Thoracic aorta (tissue), 2 donors: ENCODE data around the gene ZEB1. TPM values are rescaled to one million over a fixed set of nuclear protein-coding genes. Genes with fewer than 3 reads are reported as not detected.
"Not testable (repeated sequence)": the region's sequence is repeated elsewhere in the genome, so short reads cannot be mapped to it uniquely, and the experiment has no call there.

ENCODE experiments used
- ATAC-seq: fragments of 150-250 bp; one replicate; pipeline ENCODE4 v1.8.0; 2017; ENCODE audit warnings: low read depth; ENCODE audit not compliant: insufficient number of reproducible peaks, low FRiP score
- DNase-seq: peaks from one replicate; pipeline ENCODE4 v3.0.0-alpha.2; 2020; ENCODE audit warnings: low spot score
- H3K27ac ChIP-seq, 2 donors: fragments of 200-600 bp; sonication (generic); 1 replicate in 1 of 2; 2 replicates in 1 of 2; pipeline ENCODE4 v1.5.1; 2016; ENCODE audit warnings: mild to moderate bottlenecking in 2 of 2, moderate library complexity in 2 of 2
- H3K27me3 ChIP-seq: fragments of 200-600 bp; sonication (generic); replicated peaks from 2 replicates; pipeline ENCODE4 v1.6.0; 2016; ENCODE audit warnings: mild to moderate bottlenecking; ENCODE audit not compliant: insufficient read depth
- H3K36me3 ChIP-seq: fragments of 200-600 bp; sonication (generic); one replicate; pipeline ENCODE4 v1.5.1; 2016
- H3K4me1 ChIP-seq, 2 donors: fragments of 200-600 bp; sonication (generic); 1 replicate in 1 of 2; 2 replicates in 1 of 2; pipeline versions ENCODE4 v1.5.1 to v1.6.0; 2016; ENCODE audit warnings: low read depth in 2 of 2, mild to moderate bottlenecking in 1 of 2; ENCODE audit not compliant: control insufficient read depth in 1 of 2
- H3K4me3 ChIP-seq: fragments of 200-600 bp; sonication (generic); 2 replicates; pipeline ENCODE4 v1.5.1; 2016; ENCODE audit warnings: mild to moderate bottlenecking
- H3K9me3 ChIP-seq: fragments of 200-600 bp; sonication (generic); 2 replicates; pipeline ENCODE4 v1.5.1; 2016
- CTCF ChIP-seq: fragments of 200-600 bp; sonication (generic); IDR thresholded peaks from one replicate; pipeline ENCODE4 v1.5.1; 2019; ENCODE audit warnings: antibody characterized with exemption
- total RNA-seq, 2 donors: library from RNA; depleted of rRNA; stranded (reverse); fragments of >200 nt; gene quantifications; one replicate each; pipeline versions ENCODE4 v1.1.0 to v1.2.3, GENCODE V29; 2016

Gene ZEB1
- total RNA-seq, 2 donors from 2014 or later, result 101 to 179 TPM

- no peak overlapping the region for H3K27ac ChIP-seq
- no peak overlapping the region for H3K4me3 ChIP-seq
- no peaks in the 10 kb centered on the region for H3K9me3 ChIP-seq
- H3K36me3 ChIP-seq, result peaks cover 14% of the 10 kb centered on the region
- ATAC-seq, result no peak
- no peak for DNase-seq
- no peak for TF ChIP-seq CTCF
- H3K27me3 ChIP-seq, result no peaks in the 10 kb centered on the region
- H3K4me1 ChIP-seq, result peaks cover 23 to 50% of the 10 kb centered on the region in 2 donors
These were observed 43.1 kb downstream of the ZEB1 start for GRCh38 chr10:31362023-31362641.

GRCh38 chr10:31363696-31364095 is 44.7 kb downstream of the ZEB1 start:
- Histone ChIP-seq H3K36me3 (peaks cover 14% of the 10 kb centered on the region), H3K4me1 (peaks cover 20 to 34% of the 10 kb centered on the region in 2 donors)
- DNase-seq, ATAC-seq, H3K4me3 ChIP-seq, H3K9me3 ChIP-seq, H3K27me3 ChIP-seq, H3K27ac ChIP-seq: not testable (repeated sequence)

GRCh38 chr10:31364238-31364637 is 45.2 kb downstream of the ZEB1 start:
- H3K9me3 ChIP-seq, H3K27ac ChIP-seq, ATAC-seq, H3K27me3 ChIP-seq, DNase-seq, H3K4me3 ChIP-seq: not testable (repeated sequence)
- H3K36me3 ChIP-seq, result peaks cover 14% of the 10 kb centered on the region
- peaks cover 14 to 29% of the 10 kb centered on the region in 2 donors for H3K4me1 ChIP-seq

GRCh38 chr10:31366703-31367102 is 47.7 kb downstream of the ZEB1 start:
- H3K36me3 ChIP-seq, result peaks cover 8% of the 10 kb centered on the region
- no peaks in the 10 kb centered on the region for H3K27me3 ChIP-seq
- DNase-seq (no peak), ATAC-seq (no peak)
- no peak overlapping the region for H3K4me3 ChIP-seq
- TF ChIP-seq CTCF, result no peak
- no peaks in the 10 kb centered on the region for H3K9me3 ChIP-seq
- H3K4me1 ChIP-seq, result peaks cover 3 to 17% of the 10 kb centered on the region in 2 donors
- no peak overlapping the region for H3K27ac ChIP-seq

GRCh38 chr10:31368724-31369123 is 49.7 kb downstream of the ZEB1 start:
- no peak for ATAC-seq
- no peak overlapping the region for H3K4me3 ChIP-seq
- no peaks in the 10 kb centered on the region for H3K27me3 ChIP-seq
- no peak for TF ChIP-seq CTCF
- H3K4me1 ChIP-seq, result peaks cover 7 to 26% of the 10 kb centered on the region in 2 donors
- H3K9me3 ChIP-seq, result no peaks in the 10 kb centered on the region
- no peak for DNase-seq
- no peak overlapping the region for H3K27ac ChIP-seq
- peaks cover under 1% of the 10 kb centered on the region for H3K36me3 ChIP-seq

GRCh38 chr10:31372439-31372838 is 53.4 kb downstream of the ZEB1 start:
- Histone ChIP-seq H3K27me3 (no peaks in the 10 kb centered on the region), H3K4me1 (peaks cover 16 to 38% of the 10 kb centered on the region in 2 donors)

More at GRCh38 chr10:31372439-31372838, 53.4 kb downstream of the ZEB1 start:
- Histone ChIP-seq H3K36me3 (no peaks in the 10 kb centered on the region), H3K9me3 (no peaks in the 10 kb centered on the region), H3K27ac (no peak overlapping the region), H3K4me3 (no peak overlapping the region)
- no peak for TF ChIP-seq CTCF
- DNase-seq (no peak), ATAC-seq (no peak)
